HepG2 (cell line): ENCODE measurements around the gene FAM131C. TPM values are rescaled to one million over a fixed set of nuclear protein-coding genes. Genes with fewer than 3 reads are reported as not detected.

Source experiments
- AGO1 ChIP-seq: fragments of 200-400 bp; formaldehyde crosslinking; IDR thresholded peaks from 2 replicates; pipeline ENCODE4 v1.6.1; 2017; ENCODE audit warnings: mild to moderate bottlenecking, low read depth, low read length, moderate library complexity; ENCODE audit not compliant: poor library complexity, severe bottlenecking
- ARNT2 ChIP-seq: sonication (generic); formaldehyde crosslinking; IDR thresholded peaks from 2 replicates; pipeline ENCODE4 v1.8.0; 2022; ENCODE audit warnings: mild to moderate bottlenecking, low read depth, missing genetic modification reagents, moderate library complexity
- ATAD3A ChIP-seq: sonication (generic); formaldehyde crosslinking; IDR thresholded peaks from 2 replicates; pipeline ENCODE4 v1.4.0; 2020; ENCODE audit warnings: missing genetic modification reagents
- ETV5 ChIP-seq: IDR thresholded peaks from 2 replicates; pipeline ENCODE4 v1.6.1; 2018; ENCODE audit warnings: missing biosample characterization, missing genetic modification reagents, inconsistent platforms, borderline replicate concordance
- GRHL1 ChIP-seq: sonication (generic); formaldehyde crosslinking; conservative IDR thresholded peaks from 2 replicates; pipeline ENCODE4 v1.8.0; 2022; ENCODE audit warnings: missing genetic modification reagents
- HNRNPH1 ChIP-seq: fragments of 200-400 bp; formaldehyde crosslinking; optimal IDR thresholded peaks from 2 replicates; pipeline ENCODE3; 2017; ENCODE audit warnings: mild to moderate bottlenecking, low read depth, low read length
- MEIS1 ChIP-seq: sonication (generic); formaldehyde crosslinking; IDR thresholded peaks from 2 replicates; pipeline ENCODE4 v1.9.0; 2021; ENCODE audit warnings: mild to moderate bottlenecking, missing genetic modification reagents, moderate library complexity, borderline replicate concordance
- SIX4 ChIP-seq: sonication (generic); formaldehyde crosslinking; IDR thresholded peaks from 2 replicates; pipeline ENCODE4 v1.4.0; 2020; ENCODE audit warnings: missing genetic modification reagents
- SMARCC2 ChIP-seq: fragments of 450-650 bp; IDR thresholded peaks from 2 replicates; pipeline ENCODE4 v1.6.1; 2017; ENCODE audit warnings: antibody characterized with exemption, mild to moderate bottlenecking
- SMARCE1 ChIP-seq: fragments of 450-650 bp; IDR thresholded peaks from 2 replicates; pipeline ENCODE4 v1.6.1; 2017; ENCODE audit warnings: borderline replicate concordance
- SP1 ChIP-seq, 2 experiments: fragments of 450-650 bp in 1 of 2; sonication (generic) in 1 of 2; formaldehyde crosslinking in 1 of 2; IDR thresholded peaks; 2 replicates each; pipeline versions ENCODE4 v1.4.0 to v1.6.1; 2016 to 2020; ENCODE audit warnings: missing genetic modification reagents in 1 of 2
- ZBTB42 ChIP-seq: sonication (generic); formaldehyde crosslinking; IDR thresholded peaks from 2 replicates; pipeline ENCODE4 v1.5.0; 2020; ENCODE audit warnings: mild to moderate bottlenecking, missing genetic modification reagents
- ZFYVE20 ChIP-seq: sonication (generic); formaldehyde crosslinking; IDR thresholded peaks from 2 replicates; pipeline ENCODE4 v1.8.0; 2023; ENCODE audit warnings: low read depth, mild to moderate bottlenecking, moderate library complexity, missing genetic modification reagents, borderline replicate concordance
- ZMYM2 ChIP-seq: sonication (generic); formaldehyde crosslinking; IDR thresholded peaks from 2 replicates; pipeline ENCODE4 v1.8.0; 2022; ENCODE audit warnings: mild to moderate bottlenecking, missing genetic modification reagents
- ZNF546 ChIP-seq: sonication (generic); formaldehyde crosslinking; conservative IDR thresholded peaks from 2 replicates; pipeline ENCODE4 v1.8.1; 2023; ENCODE audit warnings: mild to moderate bottlenecking, missing genetic modification reagents
- ZNF678 ChIP-seq: sonication (generic); formaldehyde crosslinking; IDR thresholded peaks from 2 replicates; pipeline ENCODE4 v1.4.0; 2020; ENCODE audit warnings: mild to moderate bottlenecking, missing genetic modification reagents
- ZNF850 ChIP-seq: sonication (generic); formaldehyde crosslinking; conservative IDR thresholded peaks from 2 replicates; pipeline ENCODE4 v1.9.0; 2021; ENCODE audit warnings: mild to moderate bottlenecking, missing genetic modification reagents
- polyA plus RNA-seq, 8 experiments: library from polyadenylated mRNA; depleted of rRNA in 3 of 8; stranded (reverse) in 7 of 8; unstranded in 1 of 8; fragments of >200 nt; fragmentation: Illumina TruSeq in 4 of 8; extraction: Trizol in 4 of 8; gene quantifications; 2 replicates each; pipeline versions ENCODE4 v1.2.1 to v1.2.3, GENCODE V29; 2011 to 2016; ENCODE audit warnings: low read depth in 4 of 8, missing spikeins in 1 of 8, mixed read lengths in 1 of 8; ENCODE audit not compliant: insufficient read depth in 1 of 8
- total RNA-seq, 5 experiments: library from RNA; depleted of rRNA; stranded (reverse); fragments of >200 nt; fragmentation: Illumina TruSeq; extraction: Trizol; gene quantifications; 2 replicates each; pipeline ENCODE4 v1.2.3, GENCODE V29; 2016; ENCODE audit warnings: low read depth in 1 of 5
- TF ChIP-seq, protein P1 (sequence below): IDR thresholded peaks from 2 replicates; pipeline ENCODE4 v1.6.1; 2016; ENCODE audit warnings: missing compliant biosample characterization, missing genetic modification reagents, borderline replicate concordance
- TF ChIP-seq, protein P2 (sequence below): sonication (generic); formaldehyde crosslinking; IDR thresholded peaks from 2 replicates; pipeline ENCODE4 v1.5.0; 2020; ENCODE audit warnings: mild to moderate bottlenecking, missing genetic modification reagents
- TF ChIP-seq, protein P3 (sequence below), 2 experiments: IDR thresholded peaks; 2 replicates each; pipeline ENCODE4 v1.6.1; 2011 to 2012; ENCODE audit warnings: low read length in 2 of 2, borderline replicate concordance in 1 of 2, low read depth in 1 of 2, mild to moderate bottlenecking in 1 of 2, moderate library complexity in 1 of 2

The FAM131C gene
- total and polyA plus RNA-seq, 2 of the 13 experiments (the other 11 are each of a cell fraction or from before 2014, with no cell fraction given): 0.07 TPM; not detected in 1

DNA sequence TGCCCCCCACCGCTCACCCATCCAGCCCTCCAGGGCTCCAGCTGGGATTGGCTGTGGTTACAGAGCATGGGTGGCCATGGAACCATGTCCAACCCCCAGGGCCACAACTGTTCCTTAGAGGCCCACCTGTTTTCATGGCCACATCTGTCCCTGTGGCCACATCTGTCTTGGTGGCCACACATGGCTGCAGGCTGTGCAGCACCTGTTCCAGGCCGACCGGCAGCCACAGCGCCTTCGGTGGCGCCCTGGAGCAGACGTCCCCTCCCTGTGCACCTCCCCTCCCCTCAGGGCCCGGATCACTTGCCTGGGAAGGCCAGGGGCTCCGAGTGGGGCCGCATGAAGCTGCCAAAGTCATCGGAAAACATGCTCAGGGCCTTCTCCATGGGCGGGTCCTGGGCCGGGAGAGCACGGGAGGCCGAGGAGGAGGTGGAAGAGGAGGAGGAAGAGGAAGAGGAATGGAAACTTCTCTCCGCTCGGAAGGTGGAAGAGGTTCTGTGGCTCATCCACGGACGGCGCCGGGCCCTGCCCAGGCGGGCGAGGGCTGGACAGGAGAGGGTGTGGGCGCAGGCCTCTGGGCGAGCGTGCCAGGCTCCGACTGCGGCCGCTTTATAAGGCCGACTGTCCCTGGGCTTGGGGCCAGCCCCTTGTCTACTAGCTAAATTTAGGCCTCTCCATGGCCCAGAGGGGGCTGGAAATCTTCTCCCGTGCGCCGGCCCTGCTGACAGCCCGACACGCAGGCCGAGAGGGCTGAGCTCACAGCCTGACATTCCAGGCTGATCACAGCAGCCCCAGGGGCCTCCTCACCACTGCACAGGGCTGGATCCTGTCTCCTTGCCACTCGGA lies 55.8 kb downstream of the FAM131C start, which contains the start of gene HSPB7 (continued):
- TF ChIP-seq SP1 (IDR thresholded peaks at IDR 0.05): no peak
- TF ChIP-seq SP1 (CRISPR knock-in tag; IDR thresholded peaks at IDR 0.05): 0 out of 2 replicates have a peak, but pooled peaks have one; percentile 24
- TF ChIP-seq, protein P1, sequence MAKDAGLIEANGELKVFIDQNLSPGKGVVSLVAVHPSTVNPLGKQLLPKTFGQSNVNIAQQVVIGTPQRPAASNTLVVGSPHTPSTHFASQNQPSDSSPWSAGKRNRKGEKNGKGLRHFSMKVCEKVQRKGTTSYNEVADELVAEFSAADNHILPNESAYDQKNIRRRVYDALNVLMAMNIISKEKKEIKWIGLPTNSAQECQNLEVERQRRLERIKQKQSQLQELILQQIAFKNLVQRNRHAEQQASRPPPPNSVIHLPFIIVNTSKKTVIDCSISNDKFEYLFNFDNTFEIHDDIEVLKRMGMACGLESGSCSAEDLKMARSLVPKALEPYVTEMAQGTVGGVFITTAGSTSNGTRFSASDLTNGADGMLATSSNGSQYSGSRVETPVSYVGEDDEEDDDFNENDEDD (CRISPR knock-in tag): no peak
- no peak for TF ChIP-seq ZNF850
- TF ChIP-seq ZMYM2 (CRISPR knock-in tag): no peak
- no peak for TF ChIP-seq SMARCE1
- TF ChIP-seq, protein P2, sequence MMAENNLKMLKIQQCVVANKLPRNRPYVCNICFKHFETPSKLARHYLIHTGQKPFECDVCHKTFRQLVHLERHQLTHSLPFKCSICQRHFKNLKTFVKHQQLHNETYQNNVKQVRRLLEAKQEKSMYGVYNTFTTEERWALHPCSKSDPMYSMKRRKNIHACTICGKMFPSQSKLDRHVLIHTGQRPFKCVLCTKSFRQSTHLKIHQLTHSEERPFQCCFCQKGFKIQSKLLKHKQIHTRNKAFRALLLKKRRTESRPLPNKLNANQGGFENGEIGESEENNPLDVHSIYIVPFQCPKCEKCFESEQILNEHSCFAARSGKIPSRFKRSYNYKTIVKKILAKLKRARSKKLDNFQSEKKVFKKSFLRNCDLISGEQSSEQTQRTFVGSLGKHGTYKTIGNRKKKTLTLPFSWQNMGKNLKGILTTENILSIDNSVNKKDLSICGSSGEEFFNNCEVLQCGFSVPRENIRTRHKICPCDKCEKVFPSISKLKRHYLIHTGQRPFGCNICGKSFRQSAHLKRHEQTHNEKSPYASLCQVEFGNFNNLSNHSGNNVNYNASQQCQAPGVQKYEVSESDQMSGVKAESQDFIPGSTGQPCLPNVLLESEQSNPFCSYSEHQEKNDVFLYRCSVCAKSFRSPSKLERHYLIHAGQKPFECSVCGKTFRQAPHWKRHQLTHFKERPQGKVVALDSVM (CRISPR knock-in tag): no peak
- TF ChIP-seq AGO1: peak; percentile 34
- TF ChIP-seq SMARCC2: no peak
- no peak for TF ChIP-seq ATAD3A (CRISPR knock-in tag)
- TF ChIP-seq, protein P3, sequence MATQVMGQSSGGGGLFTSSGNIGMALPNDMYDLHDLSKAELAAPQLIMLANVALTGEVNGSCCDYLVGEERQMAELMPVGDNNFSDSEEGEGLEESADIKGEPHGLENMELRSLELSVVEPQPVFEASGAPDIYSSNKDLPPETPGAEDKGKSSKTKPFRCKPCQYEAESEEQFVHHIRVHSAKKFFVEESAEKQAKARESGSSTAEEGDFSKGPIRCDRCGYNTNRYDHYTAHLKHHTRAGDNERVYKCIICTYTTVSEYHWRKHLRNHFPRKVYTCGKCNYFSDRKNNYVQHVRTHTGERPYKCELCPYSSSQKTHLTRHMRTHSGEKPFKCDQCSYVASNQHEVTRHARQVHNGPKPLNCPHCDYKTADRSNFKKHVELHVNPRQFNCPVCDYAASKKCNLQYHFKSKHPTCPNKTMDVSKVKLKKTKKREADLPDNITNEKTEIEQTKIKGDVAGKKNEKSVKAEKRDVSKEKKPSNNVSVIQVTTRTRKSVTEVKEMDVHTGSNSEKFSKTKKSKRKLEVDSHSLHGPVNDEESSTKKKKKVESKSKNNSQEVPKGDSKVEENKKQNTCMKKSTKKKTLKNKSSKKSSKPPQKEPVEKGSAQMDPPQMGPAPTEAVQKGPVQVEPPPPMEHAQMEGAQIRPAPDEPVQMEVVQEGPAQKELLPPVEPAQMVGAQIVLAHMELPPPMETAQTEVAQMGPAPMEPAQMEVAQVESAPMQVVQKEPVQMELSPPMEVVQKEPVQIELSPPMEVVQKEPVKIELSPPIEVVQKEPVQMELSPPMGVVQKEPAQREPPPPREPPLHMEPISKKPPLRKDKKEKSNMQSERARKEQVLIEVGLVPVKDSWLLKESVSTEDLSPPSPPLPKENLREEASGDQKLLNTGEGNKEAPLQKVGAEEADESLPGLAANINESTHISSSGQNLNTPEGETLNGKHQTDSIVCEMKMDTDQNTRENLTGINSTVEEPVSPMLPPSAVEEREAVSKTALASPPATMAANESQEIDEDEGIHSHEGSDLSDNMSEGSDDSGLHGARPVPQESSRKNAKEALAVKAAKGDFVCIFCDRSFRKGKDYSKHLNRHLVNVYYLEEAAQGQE (IDR thresholded peaks at IDR 0.05; ENCODE audit: borderline replicate concordance in 1 of 2, low read depth in 1 of 2, low read length in 2 of 2): no peak
- TF ChIP-seq ZFYVE20 (CRISPR knock-in tag): no peak
- TF ChIP-seq MEIS1 (CRISPR knock-in tag): no peak
- TF ChIP-seq HNRNPH1: no peak
- TF ChIP-seq ZNF546 (CRISPR knock-in tag): no peak
- TF ChIP-seq ETV5 (CRISPR knock-in tag): no peak
- TF ChIP-seq ZNF678 (CRISPR knock-in tag): no peak
- 0 out of 2 replicates have a peak, but pooled peaks have one; percentile 21 for TF ChIP-seq ARNT2
- 0 out of 2 replicates have a peak, but pooled peaks have one; percentile 88 for TF ChIP-seq ZBTB42
- no peak for TF ChIP-seq SIX4 (CRISPR knock-in tag)
- no peak for TF ChIP-seq GRHL1 (CRISPR knock-in tag)
